ENCODE measurements around the gene TMEM115.
A peak's percentile ranks its signal among the peaks of the same experiment; 100 is the strongest.

TMEM115 gene

DNA sequence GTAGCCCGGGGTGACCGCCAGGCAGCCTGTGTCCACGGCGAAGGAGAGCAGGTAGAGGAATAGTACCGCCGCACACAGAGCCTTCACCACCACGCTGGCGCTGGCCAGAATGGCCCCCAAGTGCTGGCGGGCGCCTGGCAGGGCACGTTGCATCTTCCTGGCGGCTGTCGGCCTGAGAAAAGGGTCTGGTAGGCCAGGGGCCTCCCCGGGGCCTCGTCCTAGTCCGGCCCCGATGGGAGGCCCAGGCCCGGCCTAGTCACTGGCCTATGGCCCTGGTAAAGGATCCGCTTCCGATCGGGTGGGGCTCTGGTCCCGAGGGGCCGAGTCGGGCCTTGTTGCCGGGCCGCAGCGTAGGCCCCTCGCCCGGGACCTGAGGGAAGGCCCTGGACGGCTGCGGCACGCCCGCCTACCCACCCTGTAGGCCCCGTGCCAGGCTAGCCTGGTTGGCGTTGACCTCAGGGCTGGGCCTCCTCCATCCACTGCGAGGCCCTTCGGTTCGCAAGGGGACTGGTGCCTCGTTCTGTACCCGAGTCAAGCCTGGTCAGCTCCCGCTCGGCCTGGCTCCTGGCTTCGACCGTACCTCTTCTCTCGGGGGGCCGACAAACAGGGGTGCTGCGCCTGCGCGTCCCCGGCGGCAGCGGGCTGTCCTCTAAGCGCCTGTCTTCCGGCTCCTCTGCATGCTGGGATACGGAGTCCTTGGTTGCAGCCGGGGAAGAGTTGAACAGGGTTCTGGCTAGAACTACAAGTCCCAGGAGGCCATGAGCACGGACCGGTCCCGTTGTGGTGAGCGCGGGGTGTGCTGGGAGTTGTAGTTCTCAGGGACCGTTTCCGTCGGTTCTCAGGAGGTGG is at the start of gene TMEM115 (continued):
- TF ChIP-seq ZNF335 (tag by site-specific recombination; conservative IDR thresholded peaks at IDR 0.05) (peak; percentile 99), ZSCAN16 (tag by site-specific recombination; IDR thresholded peaks at IDR 0.05) (no peak), SCRT2 (tag by site-specific recombination; IDR thresholded peaks at IDR 0.05) (no peak), ZNF561 (tag by site-specific recombination; IDR thresholded peaks at IDR 0.05; ENCODE audit: borderline replicate concordance) (0 out of 2 replicates have a peak, but pooled peaks have one; percentile 63), ZNF596 (tag by site-specific recombination; IDR thresholded peaks at IDR 0.05) (no peak), ZNF626 (tag by site-specific recombination; IDR thresholded peaks at IDR 0.05) (no peak), ZNF530 (tag by site-specific recombination; IDR thresholded peaks at IDR 0.05; ENCODE audit: low read depth) (no peak), GFI1B (tag by site-specific recombination; IDR thresholded peaks at IDR 0.05) (no peak), SALL2 (tag by site-specific recombination; IDR thresholded peaks at IDR 0.05; ENCODE audit: borderline replicate concordance) (no peak), ZNF837 (tag by site-specific recombination; IDR thresholded peaks at IDR 0.05) (no peak), ZNF214 (tag by site-specific recombination; IDR thresholded peaks at IDR 0.05; ENCODE audit: borderline replicate concordance) (no peak), ZNF501 (tag by site-specific recombination; IDR thresholded peaks at IDR 0.05) (peak; percentile 84), ZNF585B (tag by site-specific recombination; IDR thresholded peaks at IDR 0.05) (peak; percentile 91), ZNF114 (tag by site-specific recombination; IDR thresholded peaks at IDR 0.05) (no peak), ZNF174 (tag by site-specific recombination; IDR thresholded peaks at IDR 0.05) (no peak), KLF16 (tag by site-specific recombination; IDR thresholded peaks at IDR 0.05) (peak; percentile 64; the same call in 1 of the 2 replicates), ZNF184 (tag by site-specific recombination; IDR thresholded peaks at IDR 0.05) (no peak), ZNF621 (tag by site-specific recombination; IDR thresholded peaks at IDR 0.05) (no peak), ZSCAN30 (tag by site-specific recombination; IDR thresholded peaks at IDR 0.05) (peak; percentile 87)
- TF ChIP-seq, protein P1, sequence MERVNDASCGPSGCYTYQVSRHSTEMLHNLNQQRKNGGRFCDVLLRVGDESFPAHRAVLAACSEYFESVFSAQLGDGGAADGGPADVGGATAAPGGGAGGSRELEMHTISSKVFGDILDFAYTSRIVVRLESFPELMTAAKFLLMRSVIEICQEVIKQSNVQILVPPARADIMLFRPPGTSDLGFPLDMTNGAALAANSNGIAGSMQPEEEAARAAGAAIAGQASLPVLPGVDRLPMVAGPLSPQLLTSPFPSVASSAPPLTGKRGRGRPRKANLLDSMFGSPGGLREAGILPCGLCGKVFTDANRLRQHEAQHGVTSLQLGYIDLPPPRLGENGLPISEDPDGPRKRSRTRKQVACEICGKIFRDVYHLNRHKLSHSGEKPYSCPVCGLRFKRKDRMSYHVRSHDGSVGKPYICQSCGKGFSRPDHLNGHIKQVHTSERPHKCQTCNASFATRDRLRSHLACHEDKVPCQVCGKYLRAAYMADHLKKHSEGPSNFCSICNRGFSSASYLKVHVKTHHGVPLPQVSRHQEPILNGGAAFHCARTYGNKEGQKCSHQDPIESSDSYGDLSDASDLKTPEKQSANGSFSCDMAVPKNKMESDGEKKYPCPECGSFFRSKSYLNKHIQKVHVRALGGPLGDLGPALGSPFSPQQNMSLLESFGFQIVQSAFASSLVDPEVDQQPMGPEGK (tag by site-specific recombination; IDR thresholded peaks at IDR 0.05): peak; percentile 75
- TF ChIP-seq, protein P2, sequence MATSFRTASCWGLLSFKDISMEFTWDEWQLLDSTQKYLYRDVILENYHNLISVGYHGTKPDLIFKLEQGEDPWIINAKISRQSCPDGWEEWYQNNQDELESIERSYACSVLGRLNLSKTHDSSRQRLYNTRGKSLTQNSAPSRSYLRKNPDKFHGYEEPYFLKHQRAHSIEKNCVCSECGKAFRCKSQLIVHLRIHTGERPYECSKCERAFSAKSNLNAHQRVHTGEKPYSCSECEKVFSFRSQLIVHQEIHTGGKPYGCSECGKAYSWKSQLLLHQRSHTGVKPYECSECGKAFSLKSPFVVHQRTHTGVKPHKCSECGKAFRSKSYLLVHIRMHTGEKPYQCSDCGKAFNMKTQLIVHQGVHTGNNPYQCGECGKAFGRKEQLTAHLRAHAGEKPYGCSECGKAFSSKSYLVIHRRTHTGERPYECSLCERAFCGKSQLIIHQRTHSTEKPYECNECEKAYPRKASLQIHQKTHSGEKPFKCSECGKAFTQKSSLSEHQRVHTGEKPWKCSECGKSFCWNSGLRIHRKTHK (tag by site-specific recombination; IDR thresholded peaks at IDR 0.05): no peak
- TF ChIP-seq, protein P3, sequence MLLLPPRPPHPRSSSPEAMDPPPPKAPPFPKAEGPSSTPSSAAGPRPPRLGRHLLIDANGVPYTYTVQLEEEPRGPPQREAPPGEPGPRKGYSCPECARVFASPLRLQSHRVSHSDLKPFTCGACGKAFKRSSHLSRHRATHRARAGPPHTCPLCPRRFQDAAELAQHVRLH (tag by site-specific recombination; IDR thresholded peaks at IDR 0.05): no peak
- TF ChIP-seq, protein P4, sequence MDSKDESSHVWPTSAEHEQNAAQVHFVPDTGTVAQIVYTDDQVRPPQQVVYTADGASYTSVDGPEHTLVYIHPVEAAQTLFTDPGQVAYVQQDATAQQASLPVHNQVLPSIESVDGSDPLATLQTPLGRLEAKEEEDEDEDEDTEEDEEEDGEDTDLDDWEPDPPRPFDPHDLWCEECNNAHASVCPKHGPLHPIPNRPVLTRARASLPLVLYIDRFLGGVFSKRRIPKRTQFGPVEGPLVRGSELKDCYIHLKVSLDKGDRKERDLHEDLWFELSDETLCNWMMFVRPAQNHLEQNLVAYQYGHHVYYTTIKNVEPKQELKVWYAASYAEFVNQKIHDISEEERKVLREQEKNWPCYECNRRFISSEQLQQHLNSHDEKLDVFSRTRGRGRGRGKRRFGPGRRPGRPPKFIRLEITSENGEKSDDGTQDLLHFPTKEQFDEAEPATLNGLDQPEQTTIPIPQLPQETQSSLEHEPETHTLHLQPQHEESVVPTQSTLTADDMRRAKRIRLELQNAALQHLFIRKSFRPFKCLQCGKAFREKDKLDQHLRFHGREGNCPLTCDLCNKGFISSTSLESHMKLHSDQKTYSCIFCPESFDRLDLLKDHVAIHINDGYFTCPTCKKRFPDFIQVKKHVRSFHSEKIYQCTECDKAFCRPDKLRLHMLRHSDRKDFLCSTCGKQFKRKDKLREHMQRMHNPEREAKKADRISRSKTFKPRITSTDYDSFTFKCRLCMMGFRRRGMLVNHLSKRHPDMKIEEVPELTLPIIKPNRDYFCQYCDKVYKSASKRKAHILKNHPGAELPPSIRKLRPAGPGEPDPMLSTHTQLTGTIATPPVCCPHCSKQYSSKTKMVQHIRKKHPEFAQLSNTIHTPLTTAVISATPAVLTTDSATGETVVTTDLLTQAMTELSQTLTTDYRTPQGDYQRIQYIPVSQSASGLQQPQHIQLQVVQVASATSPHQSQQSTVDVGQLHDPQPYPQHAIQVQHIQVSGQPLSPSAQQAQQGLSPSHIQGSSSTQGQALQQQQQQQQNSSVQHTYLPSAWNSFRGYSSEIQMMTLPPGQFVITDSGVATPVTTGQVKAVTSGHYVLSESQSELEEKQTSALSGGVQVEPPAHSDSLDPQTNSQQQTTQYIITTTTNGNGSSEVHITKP (tag by site-specific recombination; IDR thresholded peaks at IDR 0.05): peak; percentile 75
- TF ChIP-seq, protein P5, sequence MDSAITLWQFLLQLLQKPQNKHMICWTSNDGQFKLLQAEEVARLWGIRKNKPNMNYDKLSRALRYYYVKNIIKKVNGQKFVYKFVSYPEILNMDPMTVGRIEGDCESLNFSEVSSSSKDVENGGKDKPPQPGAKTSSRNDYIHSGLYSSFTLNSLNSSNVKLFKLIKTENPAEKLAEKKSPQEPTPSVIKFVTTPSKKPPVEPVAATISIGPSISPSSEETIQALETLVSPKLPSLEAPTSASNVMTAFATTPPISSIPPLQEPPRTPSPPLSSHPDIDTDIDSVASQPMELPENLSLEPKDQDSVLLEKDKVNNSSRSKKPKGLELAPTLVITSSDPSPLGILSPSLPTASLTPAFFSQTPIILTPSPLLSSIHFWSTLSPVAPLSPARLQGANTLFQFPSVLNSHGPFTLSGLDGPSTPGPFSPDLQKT (IDR thresholded peaks at IDR 0.05; ENCODE audit: borderline replicate concordance, low read depth, low read length): no peak
- TF ChIP-seq, protein P6, sequence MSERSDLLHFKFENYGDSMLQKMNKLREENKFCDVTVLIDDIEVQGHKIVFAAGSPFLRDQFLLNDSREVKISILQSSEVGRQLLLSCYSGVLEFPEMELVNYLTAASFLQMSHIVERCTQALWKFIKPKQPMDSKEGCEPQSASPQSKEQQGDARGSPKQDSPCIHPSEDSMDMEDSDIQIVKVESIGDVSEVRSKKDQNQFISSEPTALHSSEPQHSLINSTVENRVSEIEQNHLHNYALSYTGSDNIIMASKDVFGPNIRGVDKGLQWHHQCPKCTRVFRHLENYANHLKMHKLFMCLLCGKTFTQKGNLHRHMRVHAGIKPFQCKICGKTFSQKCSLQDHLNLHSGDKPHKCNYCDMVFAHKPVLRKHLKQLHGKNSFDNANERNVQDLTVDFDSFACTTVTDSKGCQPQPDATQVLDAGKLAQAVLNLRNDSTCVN (tag by site-specific recombination; optimal IDR thresholded peaks at IDR 0.05): peak; percentile 83
- TF ChIP-seq, protein P7, sequence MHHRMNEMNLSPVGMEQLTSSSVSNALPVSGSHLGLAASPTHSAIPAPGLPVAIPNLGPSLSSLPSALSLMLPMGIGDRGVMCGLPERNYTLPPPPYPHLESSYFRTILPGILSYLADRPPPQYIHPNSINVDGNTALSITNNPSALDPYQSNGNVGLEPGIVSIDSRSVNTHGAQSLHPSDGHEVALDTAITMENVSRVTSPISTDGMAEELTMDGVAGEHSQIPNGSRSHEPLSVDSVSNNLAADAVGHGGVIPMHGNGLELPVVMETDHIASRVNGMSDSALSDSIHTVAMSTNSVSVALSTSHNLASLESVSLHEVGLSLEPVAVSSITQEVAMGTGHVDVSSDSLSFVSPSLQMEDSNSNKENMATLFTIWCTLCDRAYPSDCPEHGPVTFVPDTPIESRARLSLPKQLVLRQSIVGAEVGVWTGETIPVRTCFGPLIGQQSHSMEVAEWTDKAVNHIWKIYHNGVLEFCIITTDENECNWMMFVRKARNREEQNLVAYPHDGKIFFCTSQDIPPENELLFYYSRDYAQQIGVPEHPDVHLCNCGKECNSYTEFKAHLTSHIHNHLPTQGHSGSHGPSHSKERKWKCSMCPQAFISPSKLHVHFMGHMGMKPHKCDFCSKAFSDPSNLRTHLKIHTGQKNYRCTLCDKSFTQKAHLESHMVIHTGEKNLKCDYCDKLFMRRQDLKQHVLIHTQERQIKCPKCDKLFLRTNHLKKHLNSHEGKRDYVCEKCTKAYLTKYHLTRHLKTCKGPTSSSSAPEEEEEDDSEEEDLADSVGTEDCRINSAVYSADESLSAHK (tag by site-specific recombination; IDR thresholded peaks at IDR 0.05): no peak

Measured in HEK293 (cell line).